ENCODE data around the gene RCC1.

The RCC1 gene

GRCh38 chr1:28526886-28527285 lies 21.0 kb downstream of the RCC1 start:
- TF ChIP-seq CTCF (IDR thresholded peaks at IDR 0.05; ENCODE audit: low read depth, low read length), result no peak
- in situ Hi-C loops (cut with HindIII; ENCODE audit: low sequenced_read_pairs), result no loop called here
- DNase-seq (ENCODE audit: low read depth, low spot score), result no peak
- no peak overlapping the region for H3K4me3 ChIP-seq (ENCODE audit: low read depth, low read length)

DNA sequence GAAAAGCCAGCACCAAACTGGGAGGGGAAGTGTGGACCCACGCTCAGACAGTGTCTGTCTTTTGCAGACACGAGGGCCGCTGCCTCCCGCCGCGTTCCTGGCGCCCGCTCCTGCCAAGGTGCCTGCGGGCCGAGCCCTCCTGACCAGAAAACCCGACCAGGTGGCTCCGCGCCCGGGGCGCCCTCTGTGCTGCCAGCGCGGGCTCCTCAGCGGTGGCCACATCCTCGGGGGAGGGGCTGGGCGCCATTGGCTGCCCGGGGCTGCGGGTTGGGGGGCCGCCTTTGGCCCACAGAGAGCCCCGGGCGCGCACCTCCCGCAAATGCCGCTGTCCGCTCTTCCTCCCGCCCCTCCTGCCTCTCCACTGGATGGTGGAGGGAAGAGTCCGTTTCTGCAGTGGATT lies 24.6 kb downstream of the RCC1 start:
- DNase-seq (ENCODE audit: low read depth, low spot score), result no peak
- H3K4me3 ChIP-seq (ENCODE audit: low read depth, low read length), result no peak overlapping the region
- in situ Hi-C loops (cut with HindIII; ENCODE audit: low sequenced_read_pairs), result no loop called here
- TF ChIP-seq CTCF (IDR thresholded peaks at IDR 0.05; ENCODE audit: low read depth, low read length), result no peak

GRCh38 chr1:28534671-28535070 lies 28.8 kb downstream of the RCC1 start:
- in situ Hi-C loops (cut with HindIII; ENCODE audit: low sequenced_read_pairs), result no loop called here
- TF ChIP-seq CTCF (IDR thresholded peaks at IDR 0.05; ENCODE audit: low read depth, low read length), result no peak
- H3K4me3 ChIP-seq (ENCODE audit: low read depth, low read length), result no peak overlapping the region
- no peak for DNase-seq (ENCODE audit: low read depth, low spot score)

- no peak for DNase-seq (ENCODE audit: low read depth, low spot score)
- in situ Hi-C loops (cut with HindIII; ENCODE audit: low sequenced_read_pairs), result no loop called here
- H3K4me3 ChIP-seq (ENCODE audit: low read depth, low read length), result no peak overlapping the region
- TF ChIP-seq CTCF (IDR thresholded peaks at IDR 0.05; ENCODE audit: low read depth, low read length), result no peak
Observed at GRCh38 chr1:28535180-28535579, 29.3 kb downstream of the RCC1 start.

GRCh38 chr1:28537457-28538199 lies 31.8 kb downstream of the RCC1 start:
- no peak for DNase-seq (ENCODE audit: low read depth, low spot score)
- in situ Hi-C loops (cut with HindIII; ENCODE audit: low sequenced_read_pairs), result no loop called here
- no peak for TF ChIP-seq CTCF (IDR thresholded peaks at IDR 0.05; ENCODE audit: low read depth, low read length)
- no peak overlapping the region for H3K4me3 ChIP-seq (ENCODE audit: low read depth, low read length)

GRCh38 chr1:28538286-28538685 lies 32.4 kb downstream of the RCC1 start:
- no peak overlapping the region for H3K4me3 ChIP-seq (ENCODE audit: low read depth, low read length)
- DNase-seq (ENCODE audit: low read depth, low spot score), result no peak
- in situ Hi-C loops (cut with HindIII; ENCODE audit: low sequenced_read_pairs), result no loop called here
- TF ChIP-seq CTCF (IDR thresholded peaks at IDR 0.05; ENCODE audit: low read depth, low read length), result no peak
